GM12878 (cell line): Measurements from ENCODE around the gene CAMK2A.

Source experiments
- CBX3 ChIP-seq: fragments of 200-600 bp; sonication (generic); IDR thresholded peaks from 2 replicates; pipeline ENCODE4 v1.6.1; 2016; ENCODE audit warnings: low read depth, borderline replicate concordance
- CTCF ChIP-seq, 3 experiments: IDR thresholded peaks in 2 of 3; conservative IDR thresholded peaks in 1 of 3; 2 replicates each; pipeline ENCODE4 v1.5.1; 2011; ENCODE audit warnings: low read depth in 3 of 3, low read length in 3 of 3, mild to moderate bottlenecking in 3 of 3, control low read depth in 2 of 3, moderate library complexity in 2 of 3, inconsistent platforms in 1 of 3, mixed read lengths in 1 of 3; ENCODE audit not compliant: control insufficient read depth in 2 of 3, insufficient read depth in 1 of 3; ENCODE audit errors: extremely low read depth in 1 of 3
- E4F1 ChIP-seq: fragments of 450-650 bp; IDR thresholded peaks from 2 replicates; pipeline ENCODE4 v1.6.1; 2018; ENCODE audit warnings: borderline replicate concordance, mild to moderate bottlenecking; ENCODE audit not compliant: partially characterized antibody
- EP300 ChIP-seq, 2 experiments: fragments of 150-350 bp in 1 of 2; IDR thresholded peaks; 2 replicates each; pipeline ENCODE4 v1.6.1; 2011 to 2012; ENCODE audit warnings: low read depth in 2 of 2, low read length in 2 of 2, borderline replicate concordance in 1 of 2, improper control_type of control experiment in 1 of 2, inconsistent platforms in 1 of 2; ENCODE audit not compliant: control insufficient read depth in 1 of 2
- EZH2 ChIP-seq: IDR thresholded peaks from 2 replicates; pipeline ENCODE4 v1.6.1; 2012; ENCODE audit warnings: low read depth, mild to moderate bottlenecking, control low read depth, inconsistent platforms, low read length, borderline replicate concordance; ENCODE audit not compliant: control insufficient read depth
- HDAC2 ChIP-seq: fragments of 200-600 bp; sonication (generic); IDR thresholded peaks from 2 replicates; pipeline ENCODE4 v1.6.1; 2017
- MYB ChIP-seq: fragments of 150-350 bp; IDR thresholded peaks from 2 replicates; pipeline ENCODE4 v1.6.1; 2014; ENCODE audit warnings: mild to moderate bottlenecking, low read depth, low read length, borderline replicate concordance
- SMC3 ChIP-seq: IDR thresholded peaks from 2 replicates; pipeline ENCODE4 v1.6.1; 2011; ENCODE audit warnings: low read length, improper control_type of control experiment, borderline replicate concordance
- TCF7 ChIP-seq: IDR thresholded peaks from 2 replicates; pipeline ENCODE4 v1.6.1; 2014; ENCODE audit warnings: antibody characterized with exemption, borderline replicate concordance
- USF2 ChIP-seq: IDR thresholded peaks from 2 replicates; pipeline ENCODE4 v1.6.1; 2011; ENCODE audit warnings: low read depth, low read length, improper control_type of control experiment, borderline replicate concordance
- YY1 ChIP-seq: IDR thresholded peaks from 2 replicates; pipeline ENCODE4 v1.6.1; 2011; ENCODE audit warnings: low read depth, mild to moderate bottlenecking, low read length
- ZNF207 ChIP-seq: fragments of 450-650 bp; IDR thresholded peaks from 2 replicates; pipeline ENCODE4 v1.6.1; 2014; ENCODE audit warnings: antibody characterized with exemption, mild to moderate bottlenecking, borderline replicate concordance

- TF ChIP-seq HDAC2 (no peak), YY1 (no peak), CTCF (IDR thresholded peaks at IDR 0.05 in 2 of 3, conservative IDR thresholded peaks at IDR 0.05 in 1 of 3; ENCODE audit: control insufficient read depth in 2 of 3, extremely low read depth in 1 of 3, insufficient read depth in 1 of 3, low read depth in 3 of 3, low read length in 3 of 3) (no peak), E4F1 (no peak), TCF7 (no peak), EZH2 (no peak), USF2 (no peak), EP300 (IDR thresholded peaks at IDR 0.05; ENCODE audit: borderline replicate concordance in 1 of 2, control insufficient read depth in 1 of 2, low read depth in 2 of 2, low read length in 2 of 2) (no peak), ZNF207 (no peak), MYB (no peak), SMC3 (no peak), CBX3 (no peak)
Measured at GRCh38 chr5:150213530-150213929, 76.0 kb downstream of the CAMK2A start.
